HepG2 (cell line): ENCODE data around the gene FBXW2. TPM values are rescaled to one million over a fixed set of nuclear protein-coding genes. Genes with fewer than 3 reads are reported as not detected.
A peak's percentile ranks its signal among the peaks of the same experiment; 100 is the strongest.

Experiments used
- ARID2 ChIP-seq: sonication (generic); formaldehyde crosslinking; IDR thresholded peaks from 2 replicates; pipeline ENCODE4 v1.8.1; 2022; ENCODE audit warnings: mild to moderate bottlenecking, missing genetic modification reagents, borderline replicate concordance
- BCLAF1 ChIP-seq: fragments of 450-650 bp; IDR thresholded peaks from 2 replicates; pipeline ENCODE4 v1.6.1; 2017; ENCODE audit warnings: mild to moderate bottlenecking
- GLMP ChIP-seq: sonication (generic); formaldehyde crosslinking; IDR thresholded peaks from 2 replicates; pipeline ENCODE4 v1.9.0; 2021; ENCODE audit warnings: missing genetic modification reagents, mild to moderate bottlenecking, borderline replicate concordance
- HNF4A ChIP-seq: sonication (generic); formaldehyde crosslinking; IDR thresholded peaks from 2 replicates; pipeline ENCODE4 v1.4.0; 2020; ENCODE audit warnings: missing genetic modification reagents
- MAZ ChIP-seq, 2 experiments: sonication (generic) in 1 of 2; formaldehyde crosslinking in 1 of 2; IDR thresholded peaks; 2 replicates each; pipeline versions ENCODE4 v1.5.0 to v1.6.1; 2012 to 2020; ENCODE audit warnings: low read depth in 2 of 2, mild to moderate bottlenecking in 2 of 2, borderline replicate concordance in 1 of 2, improper control_type of control experiment in 1 of 2, low read length in 1 of 2, missing genetic modification reagents in 1 of 2, moderate library complexity in 1 of 2
- MXI1 ChIP-seq: IDR thresholded peaks from 3 replicates; pipeline ENCODE4 v1.6.1; 2012; ENCODE audit warnings: low read depth, low read length, inconsistent platforms, borderline replicate concordance
- NFATC3 ChIP-seq: sonication (generic); formaldehyde crosslinking; IDR thresholded peaks from 2 replicates; pipeline ENCODE4 v1.5.1; 2020; ENCODE audit warnings: mild to moderate bottlenecking, missing genetic modification reagents
- NR2C2 ChIP-seq: sonication (generic); formaldehyde crosslinking; IDR thresholded peaks from 2 replicates; pipeline ENCODE4 v1.4.0; 2020; ENCODE audit warnings: missing genetic modification reagents, mild to moderate bottlenecking, moderate library complexity, borderline replicate concordance
- POGK ChIP-seq: sonication (generic); formaldehyde crosslinking; conservative IDR thresholded peaks from 2 replicates; pipeline ENCODE4 v1.8.0; 2022; ENCODE audit warnings: mild to moderate bottlenecking, moderate library complexity, missing genetic modification reagents
- SYNCRIP ChIP-seq: fragments of 200-400 bp; formaldehyde crosslinking; IDR thresholded peaks from 2 replicates; pipeline ENCODE4 v1.6.1; 2018; ENCODE audit warnings: mild to moderate bottlenecking, low read depth, low read length; ENCODE audit not compliant: insufficient read depth
- ZBTB7A ChIP-seq: sonication (generic); formaldehyde crosslinking; IDR thresholded peaks from 2 replicates; pipeline ENCODE4 v1.8.0; 2022; ENCODE audit warnings: mild to moderate bottlenecking, missing genetic modification reagents
- ZNF530 ChIP-seq: sonication (generic); formaldehyde crosslinking; IDR thresholded peaks from 2 replicates; pipeline ENCODE4 v1.5.0; 2020; ENCODE audit warnings: low read depth, mild to moderate bottlenecking, missing genetic modification reagents
- ZNF709 ChIP-seq: sonication (generic); formaldehyde crosslinking; IDR thresholded peaks from 2 replicates; pipeline ENCODE4 v1.5.0; 2020; ENCODE audit warnings: mild to moderate bottlenecking, missing genetic modification reagents
- ZNF761 ChIP-seq: sonication (generic); formaldehyde crosslinking; conservative IDR thresholded peaks from 2 replicates; pipeline ENCODE4 v1.4.0; 2020; ENCODE audit warnings: mild to moderate bottlenecking, missing genetic modification reagents
- ZNF766 ChIP-seq: sonication (generic); formaldehyde crosslinking; IDR thresholded peaks from 2 replicates; pipeline ENCODE4 v1.5.0; 2020; ENCODE audit warnings: missing genetic modification reagents, borderline replicate concordance
- ZNF784 ChIP-seq: sonication (generic); formaldehyde crosslinking; IDR thresholded peaks from 2 replicates; pipeline ENCODE4 v1.5.1; 2020; ENCODE audit warnings: missing genetic modification reagents, mild to moderate bottlenecking, borderline replicate concordance
- ZNF800 ChIP-seq: sonication (generic); formaldehyde crosslinking; IDR thresholded peaks from 2 replicates; pipeline ENCODE4 v1.4.0; 2020; ENCODE audit warnings: missing genetic modification reagents
- ZNF841 ChIP-seq: sonication (generic); formaldehyde crosslinking; IDR thresholded peaks from 2 replicates; pipeline ENCODE4 v1.8.1; 2023; ENCODE audit warnings: missing genetic modification reagents, borderline replicate concordance
- ZSCAN29 ChIP-seq: sonication (generic); formaldehyde crosslinking; conservative IDR thresholded peaks from 2 replicates; pipeline ENCODE4 v1.4.0; 2020; ENCODE audit warnings: mild to moderate bottlenecking, missing genetic modification reagents
- ZSCAN9 ChIP-seq: IDR thresholded peaks from 2 replicates; pipeline ENCODE4 v1.6.1; 2016; ENCODE audit warnings: borderline replicate concordance
- polyA plus RNA-seq, 8 experiments: library from polyadenylated mRNA; depleted of rRNA in 3 of 8; stranded (reverse) in 7 of 8; unstranded in 1 of 8; fragments of >200 nt; fragmentation: Illumina TruSeq in 4 of 8; extraction: Trizol in 4 of 8; gene quantifications; 2 replicates each; pipeline versions ENCODE4 v1.2.1 to v1.2.3, GENCODE V29; 2011 to 2016; ENCODE audit warnings: low read depth in 4 of 8, missing spikeins in 1 of 8, mixed read lengths in 1 of 8; ENCODE audit not compliant: insufficient read depth in 1 of 8
- total RNA-seq, 5 experiments: library from RNA; depleted of rRNA; stranded (reverse); fragments of >200 nt; fragmentation: Illumina TruSeq; extraction: Trizol; gene quantifications; 2 replicates each; pipeline ENCODE4 v1.2.3, GENCODE V29; 2016; ENCODE audit warnings: low read depth in 1 of 5

FBXW2 gene
- total and polyA plus RNA-seq, 2 of the 13 experiments (the other 11 are each of a cell fraction or from before 2014, with no cell fraction given), result 35.4 to 43.1 TPM

GRCh38 chr9:120735415-120736126 is 57.6 kb downstream of the FBXW2 start (continued):
- TF ChIP-seq ZBTB7A (CRISPR knock-in tag) (peak; percentile 54; the same call in 1 of the 2 replicates), NFATC3 (CRISPR knock-in tag) (no peak), ZSCAN29 (CRISPR knock-in tag) (no peak), NR2C2 (CRISPR knock-in tag) (peak; percentile 60; the same call in 1 of the 2 replicates), BCLAF1 (no peak), ZNF841 (CRISPR knock-in tag) (no peak), MXI1 (no peak), POGK (CRISPR knock-in tag) (no peak), ZNF784 (CRISPR knock-in tag) (no peak), ZNF800 (CRISPR knock-in tag) (no peak), ZNF709 (CRISPR knock-in tag) (no peak), ZNF530 (CRISPR knock-in tag) (no peak), HNF4A (peak; percentile 98), ARID2 (no peak), GLMP (no peak), ZNF766 (CRISPR knock-in tag) (no peak), SYNCRIP (no peak), ZNF761 (no peak), MAZ (IDR thresholded peaks at IDR 0.05; ENCODE audit: borderline replicate concordance, low read depth, low read length) (no peak), MAZ (CRISPR knock-in tag; IDR thresholded peaks at IDR 0.05; ENCODE audit: low read depth) (peak; percentile 43; the same call in 1 of the 2 replicates), ZSCAN9 (CRISPR knock-in tag) (no peak; the same call in 1 of the 2 replicates)
